Measurements from ENCODE around the gene NLGN4Y.

Gene NLGN4Y

DNA sequence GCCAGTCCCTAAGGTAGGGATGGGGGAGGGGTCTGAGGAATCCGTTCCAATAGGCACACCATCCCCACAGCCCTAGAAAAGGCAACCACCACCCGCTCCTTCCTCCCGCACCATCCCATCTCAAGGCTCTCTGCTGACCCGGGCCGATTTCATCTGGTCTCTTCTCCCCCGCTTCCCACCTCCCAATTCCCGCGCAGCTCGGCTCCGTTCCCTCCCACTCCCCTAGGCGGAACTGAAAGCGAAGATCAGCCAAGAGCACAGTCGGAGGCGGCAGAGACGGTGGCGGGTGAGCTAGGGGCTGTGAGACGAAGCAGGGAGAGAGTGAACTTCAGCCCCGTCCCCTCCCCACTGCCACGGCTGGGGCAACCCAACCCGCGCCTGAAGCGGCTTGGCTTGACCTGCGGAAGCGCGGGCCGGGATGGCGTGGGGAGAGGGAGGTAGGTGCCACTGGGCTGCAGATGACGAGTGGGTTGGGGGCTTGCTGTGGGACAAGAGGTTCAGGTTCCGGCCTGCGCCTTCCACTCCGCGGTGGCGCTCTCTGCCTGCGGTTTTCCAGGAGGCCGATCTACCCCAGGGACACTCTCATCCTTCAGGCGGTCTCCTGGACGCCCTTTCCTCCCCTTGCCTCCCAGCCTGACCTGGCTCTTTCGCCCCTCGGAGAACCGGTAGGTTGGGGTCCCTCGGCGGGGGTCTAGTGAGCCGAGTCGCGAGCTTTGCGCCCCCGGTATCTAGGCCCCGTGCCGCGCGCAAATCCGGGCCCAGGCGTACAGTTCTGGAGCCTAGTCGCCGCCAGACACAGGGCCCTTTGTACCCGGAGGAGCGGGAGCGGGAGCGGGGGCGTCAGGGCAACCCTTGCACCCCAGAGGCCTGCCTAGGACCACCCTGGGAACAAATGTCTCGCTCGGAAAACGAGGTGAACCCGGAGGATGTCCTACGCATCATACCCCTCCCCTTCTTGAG is at the start of gene NLGN4Y:
TSS of gene NLGN4Y (plus strand) at position 258 of the 960 bp plus-strand sequence. CDS start 97,591 bp downstream, outside the sequence.
- no peak for DNase-seq

DNA sequence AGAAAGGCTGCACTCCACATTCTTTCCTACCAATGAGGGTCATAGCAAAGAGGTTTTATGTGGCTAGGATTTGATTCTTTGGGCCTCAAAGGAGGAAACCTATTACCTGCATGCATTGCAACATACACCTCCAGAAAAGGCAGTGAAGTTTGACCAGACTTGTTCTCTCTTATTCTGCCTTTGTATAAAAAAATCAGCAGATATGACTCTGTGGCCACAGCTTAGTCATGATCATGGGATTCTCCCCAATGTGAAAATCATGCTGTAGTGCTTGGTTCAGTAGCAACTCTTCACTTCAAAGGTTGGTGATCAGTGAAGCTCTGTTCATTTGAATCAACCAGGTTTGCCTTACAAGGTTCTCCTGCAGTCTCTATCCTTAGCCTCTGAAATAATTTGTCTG is 38.4 kb upstream of the NLGN4Y start:
- DNase-seq = no peak

DNA sequence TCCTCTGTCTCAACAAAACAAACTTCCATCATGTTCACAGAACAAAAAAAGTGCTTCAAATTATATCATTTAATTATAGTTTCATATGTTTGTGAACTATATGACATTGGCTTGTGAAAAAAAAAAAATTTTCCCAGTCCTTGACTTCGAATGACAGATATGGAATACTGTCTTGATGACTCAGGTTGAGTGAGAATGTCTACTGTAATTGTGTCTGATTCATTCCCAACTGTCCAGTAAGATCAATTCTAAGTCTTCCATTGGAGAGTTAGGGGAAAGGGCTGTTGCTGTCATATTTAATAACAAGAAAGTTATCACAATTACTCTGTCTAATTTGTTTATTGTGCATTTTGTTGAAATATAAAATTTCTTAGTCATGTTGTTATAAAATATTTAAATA is 34.1 kb upstream of the NLGN4Y start:
- DNase-seq = no peak

- DNase-seq = no peak
Observed at GRCh38 chrY:14498071-14498470, 26.3 kb upstream of the NLGN4Y start.

- no peak for DNase-seq
Observed at GRCh38 chrY:14504592-14504991, 19.7 kb upstream of the NLGN4Y start.

DNA sequence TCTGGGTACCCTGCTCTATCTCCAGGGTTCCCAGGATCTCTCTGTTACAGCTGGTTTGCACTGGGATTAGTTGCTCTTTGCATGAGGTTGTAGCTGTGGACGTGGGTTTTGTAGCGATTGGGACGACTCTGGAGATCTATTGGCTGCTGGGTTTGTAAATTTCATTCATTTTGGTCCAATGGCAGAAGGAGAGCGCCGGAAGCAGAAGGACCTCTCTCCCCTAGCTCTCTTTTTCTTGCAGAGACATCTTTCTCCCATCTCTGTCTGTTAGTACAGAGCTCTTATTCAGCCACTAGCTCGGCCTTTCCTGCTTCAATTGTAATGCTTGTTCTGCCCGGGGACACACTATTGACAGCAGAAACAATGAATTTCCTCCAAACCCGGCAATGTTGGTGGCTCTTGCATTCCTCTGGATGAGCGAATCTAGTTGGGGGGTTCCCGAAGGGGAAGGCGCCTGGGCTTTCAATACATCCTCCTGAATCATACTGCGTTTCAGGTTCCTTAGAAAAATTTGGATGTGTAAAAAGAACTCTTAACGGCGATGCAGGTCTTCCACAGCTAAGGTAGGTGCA is 1.9 kb upstream of the NLGN4Y start:
- no peak for DNase-seq

- DNase-seq = no peak
Observed at GRCh38 chrY:14523491-14524271, 648 bp upstream of the NLGN4Y start.

DNA sequence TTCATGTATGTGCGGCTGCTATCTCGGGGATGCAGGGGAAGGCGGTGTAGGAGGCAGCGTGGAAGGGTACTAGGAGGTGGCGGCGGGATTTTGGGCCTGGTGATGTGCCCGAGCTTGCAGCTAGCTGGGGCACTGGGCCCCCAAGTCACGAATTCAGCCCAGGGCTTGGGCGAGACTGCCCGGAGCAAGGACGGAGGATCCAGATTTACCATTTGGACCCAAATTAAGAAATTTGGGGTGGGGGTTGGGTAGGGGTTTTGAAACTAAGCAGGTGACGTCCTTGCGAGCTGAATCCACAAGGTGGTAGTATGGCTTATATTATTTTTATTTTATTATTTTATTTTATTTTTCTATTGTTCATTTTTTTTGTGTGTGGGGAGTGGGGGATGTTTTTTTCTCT is 986 bp downstream of the NLGN4Y start:
- DNase-seq = no peak

DNA sequence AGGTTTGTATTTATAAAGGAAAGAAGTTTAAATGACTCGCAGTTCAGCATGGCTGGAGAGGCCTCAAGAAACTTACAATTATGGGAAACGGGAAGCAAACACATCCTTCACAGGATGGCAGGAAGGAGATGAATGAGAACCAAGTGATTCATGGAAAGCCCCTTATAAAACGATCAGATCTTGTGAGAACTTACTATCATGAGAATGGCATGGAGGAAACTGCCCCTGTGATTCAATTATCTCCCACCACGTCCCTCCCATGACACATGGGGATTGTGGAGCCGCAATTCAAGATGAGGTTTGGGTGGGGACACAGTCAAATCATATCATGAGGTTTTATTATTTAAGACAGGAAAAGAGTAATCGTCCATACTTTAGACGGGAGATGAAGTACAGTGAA is 4.0 kb downstream of the NLGN4Y start:
- no peak for DNase-seq

DNA sequence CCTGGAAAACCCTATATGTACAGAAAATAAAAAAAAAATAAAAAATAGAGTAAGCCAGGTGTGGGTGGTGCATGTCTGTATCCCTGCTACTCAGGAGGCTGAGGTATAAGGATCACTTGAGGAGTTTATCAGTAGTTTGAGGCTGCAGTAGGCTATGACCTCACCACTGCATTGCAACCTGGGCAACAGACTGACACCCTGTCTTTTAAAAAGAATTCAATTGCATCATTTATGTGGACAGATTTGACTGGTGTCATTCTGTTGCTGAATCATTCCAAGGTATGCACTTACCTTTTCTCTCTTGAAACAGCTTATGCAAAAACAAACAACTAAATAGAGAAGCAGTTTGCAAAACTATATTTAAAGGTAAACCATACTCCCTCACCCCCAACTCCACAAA is 12.4 kb downstream of the NLGN4Y start:
- DNase-seq = no peak

- DNase-seq = no peak
Observed at GRCh38 chrY:14543506-14543905, 19.2 kb downstream of the NLGN4Y start.

- DNase-seq = no peak
Observed at GRCh38 chrY:14581294-14581693, 57.0 kb downstream of the NLGN4Y start.

- no peak for DNase-seq
Observed at GRCh38 chrY:14586725-14587124, 62.4 kb downstream of the NLGN4Y start.

DNA sequence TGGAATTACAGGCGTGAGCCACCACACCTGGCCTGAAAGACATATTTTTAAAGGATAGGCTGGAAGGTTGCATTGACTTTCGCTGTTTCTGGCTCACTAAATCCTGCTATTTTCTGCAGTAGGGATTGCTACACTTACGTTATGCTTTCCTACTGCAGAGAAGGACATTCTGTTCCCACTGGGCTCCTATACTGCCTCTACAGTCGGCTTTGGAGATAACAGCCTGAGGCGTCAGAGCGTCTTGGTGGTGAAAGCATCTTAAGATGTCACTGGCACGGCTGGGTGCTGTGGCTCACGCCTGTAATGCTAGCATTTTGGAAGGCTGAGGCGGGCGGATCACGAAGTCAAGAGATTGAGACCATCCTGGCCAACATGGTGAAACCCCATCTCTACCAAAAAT is 77.0 kb downstream of the NLGN4Y start:
- no peak for DNase-seq

GRCh38 chrY:14617625-14618024 is 93.3 kb downstream of the NLGN4Y start:
- DNase-seq = no peak

DNA sequence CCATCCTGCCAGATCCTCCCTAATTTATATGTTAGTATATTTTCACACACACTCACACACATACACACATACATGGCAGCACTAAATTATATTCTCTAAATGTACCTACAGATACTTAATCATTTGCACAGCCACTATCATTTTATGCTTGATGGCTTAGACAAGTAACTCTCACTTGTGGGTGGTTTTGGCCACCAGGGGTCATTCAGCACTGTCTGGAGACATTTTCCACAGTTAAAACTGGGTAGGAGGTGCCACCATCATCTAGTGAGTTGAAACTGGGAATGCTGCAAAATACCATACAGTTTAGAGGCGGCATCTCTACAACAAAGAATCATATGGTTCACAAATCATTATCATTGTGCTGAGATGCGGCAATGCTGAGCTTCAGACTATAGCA is 94.2 kb downstream of the NLGN4Y start:
- DNase-seq = no peak

GRCh38 chrY:14628208-14628607 is 103.9 kb downstream of the NLGN4Y start:
- DNase-seq = no peak

DNA sequence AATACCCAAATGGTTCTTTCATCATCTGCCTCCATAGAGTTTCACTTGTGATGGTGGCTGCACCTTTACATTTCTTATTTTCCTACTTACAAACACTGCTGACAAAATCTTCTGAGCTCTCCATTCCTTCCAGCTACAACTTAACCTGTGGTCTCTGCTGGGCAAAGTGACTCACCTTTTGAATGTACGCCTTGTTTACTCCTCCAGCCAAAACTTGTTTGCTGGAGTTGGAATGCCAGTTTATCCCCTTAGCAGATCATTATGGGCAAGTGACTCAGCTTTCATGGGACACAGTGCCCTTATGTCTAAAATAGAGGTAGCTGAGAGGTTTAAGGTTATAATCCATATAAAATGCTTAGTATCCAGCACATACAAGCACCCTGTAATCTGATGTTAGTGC is 107.3 kb downstream of the NLGN4Y start:
- DNase-seq = no peak

GRCh38 chrY:14633718-14634117 is 109.4 kb downstream of the NLGN4Y start:
- DNase-seq = no peak

DNA sequence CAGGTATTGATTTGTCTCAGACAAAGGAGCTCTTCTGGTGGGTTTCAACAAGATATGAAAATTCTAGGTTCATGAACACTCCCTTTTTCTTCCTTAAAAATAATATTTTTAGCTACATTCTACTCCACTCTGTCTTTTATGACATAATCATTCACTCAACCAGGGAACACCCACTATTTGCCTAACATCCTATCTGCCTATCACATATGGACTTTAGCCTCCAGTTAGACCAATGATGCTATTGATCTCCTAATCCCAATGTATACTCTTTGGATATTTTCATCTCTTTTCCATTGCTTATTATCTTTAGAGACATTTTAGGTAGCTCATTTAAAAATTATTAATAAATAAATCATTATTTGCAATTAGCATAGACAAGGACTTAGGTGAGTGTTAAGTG is 110.6 kb downstream of the NLGN4Y start:
- no peak for DNase-seq

DNA sequence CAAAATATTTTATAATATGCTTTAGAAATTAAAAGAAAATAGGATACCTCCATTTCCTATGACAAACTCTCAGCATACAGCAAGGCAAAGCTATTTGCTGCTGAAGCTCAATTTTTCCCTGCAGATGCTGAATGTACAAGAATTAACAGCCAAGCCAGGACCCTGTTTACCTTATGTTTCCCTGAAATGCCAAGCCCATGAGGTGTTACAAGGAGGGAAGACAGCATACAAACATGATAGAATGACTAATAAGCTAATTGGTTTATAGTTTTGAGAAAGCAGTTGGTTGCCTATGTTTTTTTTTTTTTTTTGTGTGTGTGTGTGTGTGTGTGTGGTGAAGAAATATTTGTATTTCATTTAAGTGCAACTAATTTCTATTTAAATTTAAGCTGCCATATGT is 113.2 kb downstream of the NLGN4Y start:
- no peak for DNase-seq

GRCh38 chrY:14641853-14642252 is 117.5 kb downstream of the NLGN4Y start:
- no peak for DNase-seq

GRCh38 chrY:14644157-14644952 is 120.0 kb downstream of the NLGN4Y start:
- no peak for DNase-seq
